HL-60 (cell line): Measurements from ENCODE around the gene SP3.

Experiments used
- DNase-seq, 2 experiments: peaks; one replicate each; pipeline ENCODE4 v3.0.0-alpha.2; 2010 to 2020; ENCODE audit warnings: low read depth in 1 of 2, low spot score in 1 of 2
- H3K27ac ChIP-seq: fragments of 250-450 bp; sonication (Bioruptor Pico); replicated peaks from 2 replicates; pipeline ENCODE4 v1.5.1; 2020; ENCODE audit warnings: mild to moderate bottlenecking, moderate library complexity
- H3K27me3 ChIP-seq: fragments of 250-450 bp; sonication (Bioruptor Pico); 2 replicates; pipeline ENCODE4 v1.5.1; 2021; ENCODE audit warnings: mild to moderate bottlenecking, moderate library complexity; ENCODE audit not compliant: insufficient read depth, poor library complexity, severe bottlenecking
- H3K4me3 ChIP-seq: replicated peaks from 2 replicates; pipeline ENCODE4 v1.5.1; 2011; ENCODE audit warnings: mild to moderate bottlenecking, control low read depth, low read length; ENCODE audit not compliant: insufficient read depth
- GABPA ChIP-seq: IDR thresholded peaks from 2 replicates; pipeline ENCODE4 v1.6.1; 2012; ENCODE audit warnings: low read depth
- POLR2AphosphoS5 ChIP-seq: IDR thresholded peaks from 2 replicates; pipeline ENCODE4 v1.6.1; 2012; ENCODE audit warnings: low read depth
- SPI1 ChIP-seq: IDR thresholded peaks from 2 replicates; pipeline ENCODE4 v1.6.1; 2012; ENCODE audit warnings: low read depth, mild to moderate bottlenecking, borderline replicate concordance
- TF ChIP-seq, protein P1 (sequence below): IDR thresholded peaks from one replicate; pipeline ENCODE4 v1.5.1; 2011; ENCODE audit warnings: low read length, control low read depth, inconsistent platforms; ENCODE audit not compliant: insufficient read depth
- TF ChIP-seq, protein P2 (sequence below): IDR thresholded peaks from 2 replicates; pipeline ENCODE4 v1.6.1; 2012; ENCODE audit warnings: low read depth; ENCODE audit not compliant: insufficient replicate concordance

The SP3 gene

DNA sequence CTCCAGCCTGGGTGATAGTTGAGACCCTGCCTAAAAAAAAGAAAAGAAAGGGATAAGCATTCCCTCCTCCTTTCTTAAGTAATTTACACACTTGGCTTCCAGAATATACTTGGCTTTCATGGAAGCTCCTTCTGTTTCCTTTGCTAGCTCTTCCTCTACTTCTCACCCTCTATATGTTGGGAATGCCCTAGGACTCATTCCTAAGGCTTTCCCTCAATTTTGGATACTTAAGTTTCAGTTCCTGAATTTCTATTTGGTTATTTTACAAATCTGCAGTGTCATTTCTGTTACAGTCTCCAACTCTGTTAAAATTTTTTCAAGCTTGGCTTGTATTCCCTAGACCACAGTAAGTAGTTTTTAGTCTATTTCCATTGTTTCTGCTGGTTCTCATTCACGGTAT is 23.6 kb downstream of the SP3 start:
- Histone ChIP-seq H3K27me3 (no peaks in the 10 kb centered on the region), H3K27ac (no peak overlapping the region), H3K4me3 (no peak overlapping the region)
- DNase-seq = no peak
- TF ChIP-seq, protein P1, sequence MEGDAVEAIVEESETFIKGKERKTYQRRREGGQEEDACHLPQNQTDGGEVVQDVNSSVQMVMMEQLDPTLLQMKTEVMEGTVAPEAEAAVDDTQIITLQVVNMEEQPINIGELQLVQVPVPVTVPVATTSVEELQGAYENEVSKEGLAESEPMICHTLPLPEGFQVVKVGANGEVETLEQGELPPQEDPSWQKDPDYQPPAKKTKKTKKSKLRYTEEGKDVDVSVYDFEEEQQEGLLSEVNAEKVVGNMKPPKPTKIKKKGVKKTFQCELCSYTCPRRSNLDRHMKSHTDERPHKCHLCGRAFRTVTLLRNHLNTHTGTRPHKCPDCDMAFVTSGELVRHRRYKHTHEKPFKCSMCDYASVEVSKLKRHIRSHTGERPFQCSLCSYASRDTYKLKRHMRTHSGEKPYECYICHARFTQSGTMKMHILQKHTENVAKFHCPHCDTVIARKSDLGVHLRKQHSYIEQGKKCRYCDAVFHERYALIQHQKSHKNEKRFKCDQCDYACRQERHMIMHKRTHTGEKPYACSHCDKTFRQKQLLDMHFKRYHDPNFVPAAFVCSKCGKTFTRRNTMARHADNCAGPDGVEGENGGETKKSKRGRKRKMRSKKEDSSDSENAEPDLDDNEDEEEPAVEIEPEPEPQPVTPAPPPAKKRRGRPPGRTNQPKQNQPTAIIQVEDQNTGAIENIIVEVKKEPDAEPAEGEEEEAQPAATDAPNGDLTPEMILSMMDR = no peak
- TF ChIP-seq GABPA (no peak), POLR2AphosphoS5 (no peak), SPI1 (no peak)
- TF ChIP-seq, protein P2, sequence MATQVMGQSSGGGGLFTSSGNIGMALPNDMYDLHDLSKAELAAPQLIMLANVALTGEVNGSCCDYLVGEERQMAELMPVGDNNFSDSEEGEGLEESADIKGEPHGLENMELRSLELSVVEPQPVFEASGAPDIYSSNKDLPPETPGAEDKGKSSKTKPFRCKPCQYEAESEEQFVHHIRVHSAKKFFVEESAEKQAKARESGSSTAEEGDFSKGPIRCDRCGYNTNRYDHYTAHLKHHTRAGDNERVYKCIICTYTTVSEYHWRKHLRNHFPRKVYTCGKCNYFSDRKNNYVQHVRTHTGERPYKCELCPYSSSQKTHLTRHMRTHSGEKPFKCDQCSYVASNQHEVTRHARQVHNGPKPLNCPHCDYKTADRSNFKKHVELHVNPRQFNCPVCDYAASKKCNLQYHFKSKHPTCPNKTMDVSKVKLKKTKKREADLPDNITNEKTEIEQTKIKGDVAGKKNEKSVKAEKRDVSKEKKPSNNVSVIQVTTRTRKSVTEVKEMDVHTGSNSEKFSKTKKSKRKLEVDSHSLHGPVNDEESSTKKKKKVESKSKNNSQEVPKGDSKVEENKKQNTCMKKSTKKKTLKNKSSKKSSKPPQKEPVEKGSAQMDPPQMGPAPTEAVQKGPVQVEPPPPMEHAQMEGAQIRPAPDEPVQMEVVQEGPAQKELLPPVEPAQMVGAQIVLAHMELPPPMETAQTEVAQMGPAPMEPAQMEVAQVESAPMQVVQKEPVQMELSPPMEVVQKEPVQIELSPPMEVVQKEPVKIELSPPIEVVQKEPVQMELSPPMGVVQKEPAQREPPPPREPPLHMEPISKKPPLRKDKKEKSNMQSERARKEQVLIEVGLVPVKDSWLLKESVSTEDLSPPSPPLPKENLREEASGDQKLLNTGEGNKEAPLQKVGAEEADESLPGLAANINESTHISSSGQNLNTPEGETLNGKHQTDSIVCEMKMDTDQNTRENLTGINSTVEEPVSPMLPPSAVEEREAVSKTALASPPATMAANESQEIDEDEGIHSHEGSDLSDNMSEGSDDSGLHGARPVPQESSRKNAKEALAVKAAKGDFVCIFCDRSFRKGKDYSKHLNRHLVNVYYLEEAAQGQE = no peak

DNA sequence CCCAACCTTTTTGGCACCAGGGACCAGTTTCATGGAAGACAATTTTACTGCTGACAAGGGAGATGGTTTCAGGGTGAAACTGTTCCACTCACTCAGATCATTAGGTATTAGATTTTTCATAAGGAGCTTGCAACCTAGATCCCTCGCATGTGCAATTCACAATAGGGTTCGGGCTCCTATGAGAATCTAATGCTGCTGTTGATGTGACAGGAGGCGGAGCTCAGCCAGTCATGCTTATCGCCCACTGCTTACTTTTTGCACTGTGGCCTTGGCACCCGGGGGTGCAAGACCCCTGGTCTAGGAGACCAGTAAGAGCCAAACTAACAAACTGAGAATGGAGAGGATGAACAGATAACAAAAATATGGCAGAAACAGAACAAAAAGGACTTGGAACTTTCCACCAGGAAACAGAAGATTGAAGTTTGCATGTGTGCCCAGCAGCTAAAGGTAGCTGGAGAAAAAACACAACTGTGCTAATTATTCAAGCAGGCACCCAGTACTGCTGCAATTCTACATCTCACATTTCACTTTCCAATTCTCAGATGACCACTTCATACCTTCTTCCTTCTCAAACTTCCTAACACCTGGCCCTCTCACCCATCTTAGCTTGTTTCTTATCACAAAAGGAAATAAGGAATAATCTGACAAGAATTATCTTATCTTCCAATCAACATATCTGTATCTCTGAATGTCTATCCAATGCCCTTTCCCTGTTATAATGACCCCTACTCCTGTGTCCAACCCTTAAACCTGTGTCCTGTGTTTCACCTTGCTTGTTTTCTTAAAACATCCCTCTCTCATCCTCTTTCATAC is 24.8 kb downstream of the SP3 start:
- Histone ChIP-seq H3K4me3 (no peak overlapping the region), H3K27ac (no peak overlapping the region), H3K27me3 (no peaks in the 10 kb centered on the region)
- TF ChIP-seq, protein P2 = no peak
- TF ChIP-seq, protein P1 = no peak
- TF ChIP-seq POLR2AphosphoS5 = no peak
- TF ChIP-seq GABPA = no peak
- TF ChIP-seq SPI1 = no peak
- DNase-seq = no peak

DNA sequence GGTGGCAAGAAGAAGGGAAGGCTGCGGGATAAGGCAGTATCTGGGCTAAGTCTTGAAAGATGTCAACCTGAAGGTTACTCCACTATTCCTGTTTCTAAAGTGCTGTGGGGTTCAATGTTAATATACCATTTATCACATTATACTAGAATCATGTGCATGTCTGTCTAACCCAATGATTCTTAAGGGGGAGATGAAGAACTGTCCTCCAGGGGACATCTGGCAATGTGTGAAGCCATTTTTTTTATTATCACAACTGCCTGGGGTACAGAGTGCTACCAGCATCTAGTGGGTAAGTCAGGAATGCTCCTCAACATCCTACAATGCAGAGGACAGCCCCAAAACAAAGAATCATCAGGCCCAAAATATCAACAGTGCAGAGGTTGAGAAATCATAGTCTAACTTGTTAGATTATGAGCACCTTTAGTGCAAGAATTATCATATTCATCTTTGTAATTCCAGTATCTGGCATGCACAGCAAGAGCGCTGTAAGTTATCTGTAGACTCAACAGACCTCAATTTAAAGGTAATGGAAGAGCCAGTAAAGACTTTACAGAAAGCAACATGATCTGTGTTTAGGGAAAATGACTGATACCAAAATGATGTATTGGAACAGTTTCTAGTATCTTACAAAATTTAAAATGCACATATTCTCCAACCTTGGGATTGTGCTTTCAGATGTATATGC is 26.3 kb downstream of the SP3 start:
- TF ChIP-seq, protein P2 = no peak
- TF ChIP-seq SPI1 = no peak
- DNase-seq = no peak
- Histone ChIP-seq H3K27ac (no peak overlapping the region), H3K27me3 (no peaks in the 10 kb centered on the region), H3K4me3 (no peak overlapping the region)
